OCI-LY7 (cell line): Measurements from ENCODE around the gene BICD2.

Source experiments
- CTCF ChIP-seq: fragments of 200-600 bp; sonication (generic); conservative IDR thresholded peaks from 2 replicates; pipeline ENCODE4 v1.5.1; 2014; ENCODE audit warnings: mild to moderate bottlenecking, antibody characterized with exemption, low read length, moderate library complexity, mixed read lengths
- EZH2phosphoT487 ChIP-seq: fragments of 200-600 bp; sonication (generic); IDR thresholded peaks from 2 replicates; pipeline ENCODE4 v1.6.1; 2018; ENCODE audit warnings: low read depth, borderline replicate concordance, mild to moderate bottlenecking, mixed run types, antibody characterized with exemption, low read length, moderate library complexity, mixed read lengths

- TF ChIP-seq CTCF (no peak), EZH2phosphoT487 (no peak)
These were observed 5.2 kb downstream of the BICD2 start for GRCh38 chr9:92759446-92759845.
